Measurements from ENCODE around the gene ZNF391.
"Not testable (repeated sequence)": the region's sequence is repeated elsewhere in the genome, so short reads cannot be mapped to it uniquely, and the experiment has no call there.

Gene ZNF391

DNA sequence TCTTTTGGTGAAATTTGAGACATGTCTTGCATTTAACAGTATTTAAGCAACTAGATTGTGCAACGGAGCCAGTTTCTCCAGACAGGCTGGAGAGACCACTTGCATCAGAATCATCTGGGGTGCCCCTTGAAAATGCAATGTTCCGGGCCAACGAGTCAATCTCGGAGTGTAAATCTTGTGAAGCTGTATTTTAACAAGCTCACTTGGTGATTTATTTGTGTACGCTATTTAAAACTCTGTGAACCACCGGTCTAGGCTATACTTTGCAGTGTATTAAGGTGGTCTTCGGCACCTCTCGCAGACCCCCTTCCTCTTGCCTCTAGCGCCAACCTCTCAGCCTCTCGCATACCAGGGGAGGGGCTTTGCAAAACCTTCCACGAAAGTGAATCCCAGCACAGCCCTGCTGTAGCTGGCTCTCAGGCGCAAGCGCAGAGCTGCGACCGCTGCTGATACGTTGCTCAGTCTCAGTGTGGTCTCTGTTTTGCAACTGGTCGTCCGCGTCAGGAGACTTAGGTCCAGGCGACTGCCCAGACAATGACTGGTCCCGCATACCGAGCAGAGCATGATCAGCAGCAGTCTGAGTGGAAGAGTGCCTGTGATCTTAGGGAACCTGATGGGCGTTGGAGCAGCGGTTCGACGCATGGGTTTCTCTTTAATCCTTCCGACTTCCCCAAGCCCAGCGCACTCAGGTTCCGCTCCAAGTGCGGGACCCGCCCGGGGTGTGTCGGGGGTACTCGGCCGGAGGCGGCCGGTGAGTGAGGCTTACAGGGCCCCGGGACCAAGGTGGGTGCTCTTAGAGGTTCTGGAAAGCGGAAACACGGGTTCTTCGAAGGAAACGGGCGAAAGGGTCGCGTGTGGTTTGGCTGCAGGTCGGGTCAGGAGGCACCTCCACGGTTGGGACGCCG, at the start of gene ZNF391:
Gene ZNF391 (plus strand): TSS at position 467 of the 905 bp plus-strand sequence. CDS start 11,612 bp downstream, outside the sequence.
- peak; percentile 84 to 93 for DNase-seq

DNA sequence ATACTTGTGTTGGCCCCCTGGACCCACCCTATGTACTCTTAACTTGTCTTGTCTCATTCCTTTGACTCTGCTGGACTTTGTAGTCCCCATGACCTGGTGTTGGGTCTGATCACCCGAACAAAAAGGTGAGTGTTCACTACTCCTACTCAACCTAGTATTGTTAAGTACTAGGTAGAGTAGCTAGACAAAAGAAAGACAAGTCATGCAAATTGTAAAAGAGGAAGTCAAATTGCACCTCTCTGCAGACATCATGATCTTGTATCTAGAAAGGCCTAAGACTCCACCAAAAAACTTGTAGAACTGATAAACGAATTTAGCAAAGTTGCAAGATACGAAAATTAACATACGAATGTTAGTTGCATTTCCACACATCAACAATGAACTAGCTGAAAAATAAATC, 35.7 kb upstream of the ZNF391 start:
- no peak for DNase-seq

DNA sequence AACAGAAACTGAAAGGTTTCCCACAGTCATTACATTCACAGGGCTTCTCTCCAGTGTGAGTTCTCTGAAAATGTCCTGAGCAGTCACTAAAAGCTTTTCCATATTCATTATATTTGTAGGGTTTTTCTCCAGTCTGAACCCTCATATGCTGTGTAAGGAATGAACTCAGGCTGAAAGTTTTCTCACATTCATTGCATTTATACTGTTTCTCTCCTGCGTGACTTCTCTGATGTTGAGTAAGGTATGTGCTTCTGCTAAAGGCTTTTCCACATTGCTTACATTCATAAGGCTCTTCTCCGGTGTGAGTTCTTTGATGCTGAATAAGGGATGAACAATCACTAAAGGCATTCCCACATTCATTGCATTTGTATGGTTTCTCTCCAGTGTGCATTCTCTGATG, 29.8 kb upstream of the ZNF391 start:
- no peak for DNase-seq

DNA sequence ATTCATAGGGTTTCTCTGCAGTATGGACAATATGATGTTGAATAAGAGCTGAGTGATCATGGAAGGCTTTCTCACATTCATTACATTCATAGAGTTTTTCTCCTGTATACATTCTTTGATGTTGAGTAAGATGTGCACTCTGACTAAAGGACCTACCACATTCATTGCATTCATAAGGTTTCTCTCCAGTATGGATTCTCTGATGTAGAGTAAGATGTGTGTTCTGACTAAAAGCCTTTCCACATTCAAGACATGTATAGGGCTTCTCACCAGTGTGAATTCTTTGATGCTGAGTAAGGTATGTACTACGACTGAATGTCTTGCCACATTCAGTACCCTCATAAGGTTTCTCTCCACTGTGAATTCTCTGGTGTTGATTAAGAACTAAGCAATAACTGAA, 29.3 kb upstream of the ZNF391 start:
- no peak for DNase-seq

DNA sequence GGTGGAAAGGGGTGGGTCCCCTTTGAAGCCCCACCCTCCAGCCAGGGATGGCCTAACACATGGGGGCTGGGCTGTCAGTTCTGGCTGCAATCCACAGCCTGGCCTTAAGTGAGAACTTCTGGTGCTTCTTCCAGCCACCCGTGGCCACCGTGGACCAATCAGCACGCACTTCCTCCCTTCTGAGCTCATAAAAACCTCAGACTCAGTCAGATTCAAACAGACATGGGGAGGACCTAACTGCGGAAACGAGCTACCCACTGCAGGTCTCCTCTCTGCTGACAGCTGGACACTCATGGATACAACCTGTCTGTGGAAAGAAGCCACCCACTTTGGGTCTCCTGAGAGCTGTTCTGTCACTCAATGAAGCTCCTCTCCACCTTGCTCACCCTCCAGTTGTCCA, 20.4 kb upstream of the ZNF391 start:
- no peak for DNase-seq

DNA sequence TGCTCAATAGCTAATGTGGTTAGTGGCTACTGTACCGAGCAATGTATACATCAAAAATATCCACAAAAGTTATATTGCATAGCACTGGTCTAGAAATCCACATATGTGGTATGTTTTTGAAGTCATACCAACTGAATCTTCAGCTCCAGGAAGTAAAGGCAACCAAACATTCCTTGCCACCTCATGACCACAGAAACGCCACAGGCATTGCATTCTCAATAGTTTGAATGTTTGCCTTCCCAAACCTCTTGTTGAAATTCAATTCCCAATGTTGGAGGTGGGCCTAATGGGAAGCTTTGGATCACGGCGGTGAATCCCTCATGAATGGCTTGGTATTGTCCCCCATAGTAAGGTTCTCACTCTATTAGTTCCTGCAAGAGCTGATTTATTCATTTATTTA, 18.2 kb upstream of the ZNF391 start:
- no peak for DNase-seq

DNA sequence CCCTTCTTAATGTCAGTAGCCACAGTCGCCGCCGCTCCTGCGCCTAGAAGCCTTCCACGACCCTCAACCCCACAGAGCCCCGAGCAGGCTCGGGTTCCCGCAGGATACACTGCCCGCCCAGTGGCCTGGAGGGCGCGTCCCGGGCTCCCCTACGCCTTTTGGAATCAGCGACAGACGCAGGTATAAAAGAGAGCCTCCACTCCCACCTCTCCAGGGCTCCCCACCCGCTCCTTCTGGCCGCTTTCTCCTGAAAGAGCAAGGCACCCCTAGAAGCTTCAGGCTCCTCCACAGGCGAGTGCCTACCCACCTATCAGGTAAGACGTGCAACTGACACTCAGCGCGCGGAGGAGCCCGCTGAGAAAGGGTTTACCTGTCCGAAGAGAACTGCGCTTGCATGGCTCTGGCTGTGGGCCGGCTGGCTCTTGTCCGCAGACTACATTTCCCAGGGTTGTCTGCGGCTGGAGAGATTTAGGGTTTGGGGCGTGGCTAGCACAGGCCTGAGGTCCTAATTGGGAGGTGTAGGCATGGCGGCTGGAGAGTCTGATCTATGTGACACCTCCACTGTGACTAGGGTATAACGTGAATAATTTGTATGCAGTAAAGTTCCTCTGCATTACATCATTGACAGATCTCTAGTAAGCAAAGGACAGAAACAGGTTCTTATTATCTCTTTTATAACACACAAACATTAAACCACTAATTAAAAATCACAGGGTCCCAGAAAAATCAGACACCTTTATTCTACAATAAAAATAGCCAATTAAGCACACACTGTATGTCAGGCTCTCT, 13.5 kb upstream of the ZNF391 start:
- peak in 1 of 2 experiments; percentile 6 for DNase-seq

DNA sequence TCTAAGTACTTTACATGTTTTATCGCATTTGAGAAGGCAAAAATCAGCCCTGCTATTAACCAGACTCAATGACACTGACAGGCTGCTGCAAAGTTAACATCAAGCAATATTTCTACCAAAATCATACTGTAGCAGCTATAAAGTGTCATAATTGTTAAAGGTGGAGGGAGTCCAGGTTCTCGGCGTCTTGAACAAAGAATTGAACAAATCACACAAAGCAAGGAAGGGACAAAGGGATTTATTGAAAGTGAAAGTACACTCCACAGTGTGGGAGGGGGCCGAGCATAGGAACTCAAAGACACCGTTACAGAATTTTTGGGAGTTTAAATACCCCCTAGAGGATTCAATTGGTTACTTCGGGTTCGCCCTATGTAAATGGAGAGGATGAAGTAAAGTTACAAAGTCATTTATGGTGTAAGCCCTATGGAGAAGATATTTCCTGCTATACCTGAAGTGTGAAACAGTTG, 12.9 kb upstream of the ZNF391 start:
- DNase-seq: no peak

DNA sequence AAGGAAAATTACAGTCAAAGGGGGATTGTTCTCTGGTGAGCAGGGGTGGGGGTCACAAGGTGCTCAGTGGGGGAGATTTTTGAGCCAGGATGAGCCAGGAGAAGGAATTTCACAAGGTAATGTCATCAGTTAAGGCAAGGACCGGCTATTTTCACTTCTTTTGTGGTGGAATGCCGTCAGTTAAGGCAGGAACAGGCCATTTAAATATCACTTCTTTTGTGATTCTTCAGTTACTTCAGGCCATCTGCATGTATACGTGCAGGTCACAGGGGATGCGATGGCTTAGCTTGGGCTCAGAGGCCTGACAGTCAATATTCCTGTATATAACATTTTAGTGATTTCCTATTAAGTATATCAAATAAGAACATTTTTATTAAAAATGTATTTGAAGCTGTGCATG, 10.2 kb upstream of the ZNF391 start:
- DNase-seq: not testable (repeated sequence)

DNA sequence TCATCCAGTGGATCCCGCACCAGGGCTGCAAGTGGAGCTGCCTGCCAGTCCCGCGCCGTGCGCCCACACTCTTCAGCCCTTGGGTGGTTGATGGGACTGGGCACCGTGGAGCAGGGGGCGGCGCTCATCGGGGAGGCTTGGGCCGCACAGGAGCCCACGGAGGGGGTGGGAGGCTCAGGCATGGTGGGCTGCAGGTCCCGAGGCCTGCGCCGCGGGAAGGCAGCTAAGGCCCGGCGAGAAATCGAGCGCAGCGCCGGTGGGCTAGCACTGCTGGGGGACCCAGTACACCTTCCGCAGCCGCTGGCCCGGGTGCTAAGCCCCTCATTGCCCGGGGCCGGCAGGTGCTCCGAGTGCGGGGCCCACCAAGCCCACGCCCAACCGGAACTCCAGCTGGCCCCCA, 7.6 kb upstream of the ZNF391 start:
- DNase-seq: not testable (repeated sequence)

DNA sequence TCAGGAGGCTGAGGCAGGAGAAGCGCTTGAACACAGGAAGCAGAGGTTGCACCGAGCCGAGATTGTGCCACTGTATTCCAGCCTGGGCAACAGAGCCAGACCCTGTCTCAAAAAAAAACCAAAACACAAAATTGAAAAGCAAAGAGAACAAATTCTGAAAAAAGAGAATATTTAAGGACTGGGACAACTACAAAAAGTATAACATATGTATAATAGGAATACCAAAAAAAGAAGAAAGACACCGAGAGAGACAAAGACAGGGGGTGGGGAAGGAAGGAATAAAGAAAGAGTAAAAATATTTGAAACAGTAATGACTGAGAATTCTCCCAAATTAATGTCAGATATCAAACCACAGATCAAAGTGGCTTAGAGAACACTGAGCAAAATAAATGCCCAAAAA, 5.5 kb upstream of the ZNF391 start:
- no peak for DNase-seq

DNA sequence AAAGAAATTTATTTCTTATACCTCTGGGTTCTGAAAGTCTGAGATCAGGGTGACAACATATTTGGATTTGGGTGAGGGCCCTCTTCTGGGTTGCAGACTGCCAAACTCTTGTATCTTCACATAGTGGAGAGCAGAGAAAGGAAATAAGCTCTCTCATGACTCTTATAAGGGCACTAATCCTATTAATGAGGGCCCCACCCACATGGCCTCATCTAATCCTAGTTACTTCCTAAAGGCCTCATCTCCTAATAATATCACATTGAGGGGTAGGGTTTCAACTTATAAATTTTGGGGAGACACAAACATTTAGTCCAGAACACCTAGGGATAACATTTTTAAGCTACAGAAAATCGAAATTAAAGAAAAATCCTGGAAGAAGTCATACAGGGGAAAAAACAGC, 5.1 kb upstream of the ZNF391 start:
- DNase-seq: no peak

DNA sequence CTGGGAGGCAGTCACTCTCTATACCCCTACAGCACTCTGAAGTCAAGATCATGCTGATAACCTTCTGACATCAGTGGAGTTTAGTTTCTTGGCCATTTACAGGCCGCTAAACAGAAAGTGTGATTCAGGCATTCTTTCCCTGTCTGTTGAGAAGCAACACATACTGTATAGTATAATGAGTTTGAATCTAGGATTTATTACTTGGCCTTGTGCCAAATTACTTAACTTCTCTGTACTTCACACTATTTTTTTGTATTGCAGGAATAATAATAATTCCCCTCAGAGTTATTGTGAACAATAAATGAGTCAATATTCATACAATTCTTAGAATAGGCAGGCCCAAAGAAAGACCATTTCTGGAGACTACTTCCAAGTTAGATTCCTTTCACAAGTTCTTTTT, 4.1 kb downstream of the ZNF391 start:
- no peak for DNase-seq

DNA sequence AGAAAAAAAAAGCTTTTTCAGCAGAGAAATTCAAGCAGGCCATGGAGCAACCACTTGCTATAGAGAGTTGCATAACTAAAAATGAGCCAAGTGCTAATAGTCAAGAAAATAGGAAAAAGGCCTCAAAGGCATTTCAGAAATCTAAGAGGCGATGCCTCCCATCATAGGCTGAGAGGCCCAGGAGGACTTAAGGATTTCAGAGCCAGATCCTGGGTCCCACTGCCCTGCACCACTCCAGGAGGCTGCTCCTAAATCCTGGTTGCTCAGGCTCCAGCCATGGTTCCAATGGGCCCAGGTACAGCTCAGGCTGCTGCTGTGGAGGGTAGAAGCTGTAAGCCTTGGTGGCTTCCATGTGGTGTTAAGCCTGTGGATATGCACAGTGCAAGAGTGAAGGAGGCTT, 5.5 kb downstream of the ZNF391 start:
- DNase-seq: no peak

DNA sequence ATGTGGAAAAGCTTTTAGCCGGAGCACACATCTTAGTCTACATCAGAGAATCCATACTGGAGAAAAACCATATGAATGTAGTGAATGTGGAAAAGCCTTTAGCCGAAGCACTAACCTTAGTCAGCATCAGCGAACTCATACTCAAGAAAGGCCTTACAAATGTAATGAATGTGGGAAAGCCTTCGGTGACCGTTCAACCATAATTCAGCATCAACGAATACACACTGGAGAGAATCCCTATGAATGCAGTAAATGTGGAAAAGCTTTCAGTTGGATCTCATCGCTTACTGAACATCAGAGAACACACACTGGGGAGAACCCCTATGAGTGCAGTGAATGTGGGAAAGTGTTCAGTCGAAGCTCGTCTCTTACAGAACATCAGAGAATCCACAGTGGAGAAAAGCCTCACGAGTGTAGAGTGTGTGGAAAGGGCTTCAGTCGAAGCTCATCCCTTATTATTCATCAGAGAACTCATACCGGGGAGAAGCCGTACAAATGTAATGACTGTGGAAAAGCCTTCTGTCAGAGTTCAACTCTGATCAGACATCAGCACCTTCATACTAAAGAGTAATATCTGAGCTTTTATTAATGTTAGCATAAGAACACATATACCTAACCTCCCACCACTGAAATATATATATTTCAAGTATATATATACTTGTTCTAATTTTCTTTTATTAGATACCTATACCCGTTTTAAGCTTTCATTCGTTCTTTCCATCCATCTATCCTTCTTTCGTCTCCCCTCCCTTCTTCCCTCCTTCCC, 12.5 kb downstream of the ZNF391 start:
- DNase-seq: no peak

DNA sequence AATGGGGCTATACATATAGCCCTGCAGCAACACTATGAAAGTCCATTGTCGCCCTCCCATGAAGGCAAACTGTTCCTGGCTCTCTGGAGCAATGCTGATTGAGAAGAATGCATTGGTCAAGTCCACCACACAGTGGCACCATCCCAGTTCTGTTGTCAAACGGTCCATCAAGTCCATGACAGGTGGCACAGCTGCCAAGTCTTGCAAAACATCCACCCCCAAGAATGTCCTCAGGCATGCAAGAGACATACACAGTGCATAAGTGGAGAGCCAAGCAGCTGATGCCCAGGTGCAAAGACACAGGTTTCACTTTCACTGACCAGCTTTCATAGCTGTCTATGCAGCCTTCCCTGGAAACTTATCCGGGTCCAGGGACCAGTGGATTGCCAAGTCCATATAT, 17.5 kb downstream of the ZNF391 start:
- no peak for DNase-seq

DNA sequence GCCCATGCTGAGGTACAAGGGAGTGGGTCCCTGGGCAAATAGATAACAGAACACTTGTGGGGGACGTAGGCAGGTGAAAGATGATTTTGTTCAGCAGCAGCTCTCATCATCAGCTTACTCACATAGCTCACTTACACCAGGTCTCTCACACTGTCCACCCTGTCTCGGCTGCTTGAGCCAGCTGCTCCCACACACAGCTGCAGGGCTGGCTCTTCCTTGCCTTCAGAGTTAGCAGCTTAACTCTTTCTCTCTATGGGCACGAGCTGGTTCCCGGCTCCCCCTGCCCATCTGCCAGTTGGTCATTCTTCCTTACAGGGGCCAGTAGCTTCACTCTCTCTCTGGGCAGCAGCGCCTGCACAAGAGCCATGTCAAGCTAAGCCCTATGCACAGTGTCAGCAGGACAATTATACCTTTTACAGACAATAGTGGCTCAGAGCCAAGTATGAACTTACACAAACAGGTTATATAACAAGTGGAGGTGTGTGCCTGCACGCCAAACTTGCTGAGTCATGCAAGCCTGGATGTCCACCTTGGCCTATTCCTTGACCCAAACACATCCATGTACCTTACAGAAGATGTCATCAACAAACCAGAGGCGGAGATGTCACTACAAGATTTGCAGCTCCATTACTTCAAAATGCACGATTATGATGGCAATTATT, 18.7 kb downstream of the ZNF391 start:
- DNase-seq: no peak

DNA sequence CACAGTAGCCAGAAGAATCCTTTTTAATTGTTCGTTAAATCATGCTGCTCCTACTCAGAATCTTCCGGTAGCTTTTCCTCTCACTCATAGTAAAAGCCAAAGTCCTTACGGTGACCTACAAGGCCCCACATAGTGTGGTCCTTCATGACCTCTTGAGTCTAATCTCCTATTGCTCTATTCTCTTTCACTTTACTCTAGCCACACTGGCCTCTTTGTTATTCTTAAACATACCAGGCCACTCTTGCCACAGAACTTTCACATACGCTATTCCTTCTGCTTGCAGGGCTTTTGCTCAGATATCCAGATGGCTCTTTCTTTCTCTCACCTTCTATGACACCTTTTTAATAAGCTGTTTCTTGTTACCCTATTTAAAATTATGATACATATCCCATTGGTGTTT, 25.7 kb downstream of the ZNF391 start:
- no peak for DNase-seq

DNA sequence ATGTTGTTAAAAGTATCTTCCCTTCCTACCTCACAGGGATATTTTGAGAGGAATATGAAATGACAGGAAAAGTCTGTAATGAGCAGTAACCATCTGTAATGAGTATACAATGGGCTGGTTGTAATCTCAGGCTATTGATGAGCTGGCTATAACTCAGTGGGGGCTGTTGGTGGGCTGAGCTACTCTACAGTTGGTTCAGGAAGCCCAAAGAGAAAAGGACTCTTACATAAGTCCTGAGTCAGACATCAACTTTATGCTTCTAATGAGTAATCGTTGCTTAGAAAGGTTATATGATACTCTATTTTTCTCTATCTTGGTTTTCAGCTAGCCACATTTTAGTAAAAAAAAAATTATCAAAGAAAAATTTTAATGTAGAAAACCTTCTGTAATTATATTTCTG, 26.4 kb downstream of the ZNF391 start:
- DNase-seq: no peak

DNA sequence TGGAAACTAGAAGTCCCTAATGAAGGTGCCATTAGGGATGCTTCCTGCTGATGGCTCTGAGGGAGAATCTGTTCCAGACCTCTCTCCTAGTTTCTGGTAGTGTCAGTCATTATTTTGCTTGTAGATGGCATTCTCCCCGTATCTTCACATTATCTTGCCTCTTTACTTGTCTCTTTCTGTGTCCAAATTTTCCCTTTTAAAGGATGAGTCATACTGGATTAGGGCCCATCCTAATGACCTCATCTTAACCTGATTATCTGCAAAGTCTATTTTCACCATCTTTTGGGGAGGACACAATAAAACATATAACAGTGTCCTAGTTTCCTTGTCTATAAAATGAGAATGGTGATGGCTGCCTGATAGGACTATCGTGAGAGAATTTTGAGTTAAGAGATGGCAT, 27.3 kb downstream of the ZNF391 start:
- DNase-seq: no peak

DNA sequence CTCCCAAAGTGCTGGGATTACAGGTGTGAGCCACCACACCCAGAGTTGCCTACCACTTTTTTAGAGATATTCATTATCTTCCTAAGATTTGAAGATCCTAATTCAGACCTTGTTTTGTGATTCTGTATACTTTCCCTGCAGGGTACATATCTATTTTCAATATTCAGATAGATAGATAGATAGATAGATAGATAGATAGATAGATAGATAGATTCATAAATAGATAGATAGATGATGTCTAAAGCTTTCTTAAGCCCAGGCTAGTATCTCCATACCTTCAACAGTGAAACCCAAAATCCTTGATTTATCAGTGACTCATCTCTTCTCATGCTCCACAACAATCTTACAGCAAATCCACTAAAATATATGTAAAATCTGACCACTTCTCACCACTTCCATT, 30.8 kb downstream of the ZNF391 start:
- no peak for DNase-seq

DNA sequence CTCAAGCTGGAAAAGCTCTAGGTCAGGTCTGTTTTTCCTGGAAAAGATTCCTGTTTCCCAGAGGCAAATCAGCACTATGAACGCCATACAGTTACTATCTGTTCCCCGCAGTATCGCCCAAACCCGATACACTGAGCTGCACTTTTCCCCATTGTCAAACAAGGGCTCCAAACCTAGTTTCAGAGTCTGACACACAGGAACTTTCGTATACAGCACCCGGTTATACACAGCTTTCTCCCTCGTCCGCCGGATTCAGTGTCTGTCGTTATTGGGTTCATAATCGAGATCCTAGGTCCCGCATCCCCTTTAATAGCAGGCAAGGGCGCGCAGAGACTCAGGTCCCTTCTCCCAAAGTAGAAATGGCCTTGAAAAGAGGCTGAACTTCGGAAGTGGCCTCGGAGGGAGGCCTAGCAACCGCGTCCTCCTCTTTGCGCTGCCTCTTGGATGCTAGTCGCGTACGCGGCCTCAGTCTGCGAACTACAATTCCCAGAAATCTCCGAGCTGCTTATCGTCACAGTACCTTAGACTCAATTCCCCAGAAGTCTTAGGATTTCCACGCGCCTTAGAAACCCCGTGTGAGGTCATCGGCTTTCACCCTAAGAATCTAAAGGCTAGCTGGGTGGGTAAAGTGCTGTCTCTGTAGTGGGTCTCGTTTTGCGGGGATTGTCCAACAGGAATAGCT, 34.2 kb downstream of the ZNF391 start:
- DNase-seq: no peak

All from SW 1271 (cell line).